ENCODE results near the gene ANXA6. TPM values are rescaled to one million over a fixed set of nuclear protein-coding genes. Genes with fewer than 3 reads are reported as not detected.

Gene ANXA6
- total and polyA plus RNA-seq, 2 of the 4 experiments (the other 2 are of a cell fraction): 355 to 610 TPM

GRCh38 chr5:151087486-151087885 is 70.1 kb downstream of the ANXA6 start:
- Histone ChIP-seq H3K9ac (ENCODE audit: low read depth, low read length) (no peak overlapping the region), H2AFZ (replicated peaks; ENCODE audit: low read length, poor library complexity) (no peak overlapping the region), H3K23ac (ENCODE audit: low read depth, low read length) (no peak overlapping the region), H3K36me3 (ENCODE audit: control insufficient read depth, insufficient read depth, low read length) (no peaks in the 10 kb centered on the region), H3K9me1 (ENCODE audit: insufficient read depth, low read length) (peaks cover 18% of the 10 kb centered on the region; the same call in 1 of the 2 replicates), H4K20me1 (ENCODE audit: insufficient read depth, low read length) (no peaks in the 10 kb centered on the region), H4K8ac (ENCODE audit: low read depth in 2 of 2, low read length in 2 of 2) (no peak overlapping the region; a peak in 1 of 4 replicates), H3K14ac (replicated peaks; ENCODE audit: low read depth, low read length) (0 out of 2 replicates have a peak overlapping the region, but pooled peaks have one; percentile 31), H2BK5ac (ENCODE audit: low read depth, low read length, poor library complexity, severe bottlenecking) (no peak overlapping the region), H4K91ac (ENCODE audit: insufficient read depth, low read depth, low read length) (peak overlapping the region; percentile 23; the same call in 1 of the 2 replicates), H3K4me3 (ENCODE audit: insufficient read depth, low read depth, low read length) (no peak overlapping the region), H4K5ac (ENCODE audit: low read depth, low read length) (no peak overlapping the region), H3K18ac (ENCODE audit: low read depth, low read length) (no peak overlapping the region), H3K79me1 (ENCODE audit: low read depth in 1 of 2, low read length in 2 of 2) (peaks cover 7 to 25% of the 10 kb centered on the region in 2 experiments; a peak in 2 of 4 replicates), H3K4me2 (ENCODE audit: low read depth, low read length) (no peak overlapping the region), H2BK20ac (ENCODE audit: low read depth, low read length) (no peak overlapping the region; the same call in 1 of the 2 replicates), H3K4me1 (ENCODE audit: control insufficient read depth, insufficient read depth, low read length) (peaks cover 8% of the 10 kb centered on the region; the same call in 1 of the 2 replicates), H3K9me3 (ENCODE audit: control insufficient read depth, insufficient read depth, low read length) (no peaks in the 10 kb centered on the region), H3K27me3 (ENCODE audit: control insufficient read depth, insufficient read depth, low read length) (no peaks in the 10 kb centered on the region), H2BK15ac (ENCODE audit: low read depth, low read length) (no peak overlapping the region), H2AK5ac (ENCODE audit: low read depth, low read length) (peak overlapping the region; percentile 43; the same call in 1 of the 2 replicates), H3K27ac (ENCODE audit: insufficient read depth, low read length) (no peak overlapping the region), H2AK9ac (replicated peaks; ENCODE audit: low read depth, low read length, poor library complexity) (peak overlapping the region; percentile 15), H3K4ac (ENCODE audit: low read depth, low read length) (peak overlapping the region; percentile 43; the same call in 1 of the 2 replicates), H2BK120ac (ENCODE audit: low read depth, low read length) (peak overlapping the region; percentile 85; the same call in 1 of the 2 replicates), H3K56ac (ENCODE audit: extremely low read depth, insufficient read depth, low read length) (no peak overlapping the region)
- TF ChIP-seq POLR2A (IDR thresholded peaks at IDR 0.05; ENCODE audit: low read depth, low read length): no peak
- no peak for TF ChIP-seq RCOR1 (IDR thresholded peaks at IDR 0.05; ENCODE audit: insufficient replicate concordance, low read length)
- BruUV-seq (replicated peaks): no TSS peak
- CTCF ChIA-PET: no interaction called here
- ATAC-seq (ENCODE audit: low read depth) (no peak; the same call in 1 of the 2 replicates), DNase-seq (peak; percentile 59)
- intact Hi-C loops (cut with micrococcal nuclease) (no loop called here), dilution Hi-C loops (cut with HindIII; ENCODE audit: low sequenced_read_pairs, unreplicated experiment) (no loop called here), in situ Hi-C loops (cut with MboI; ENCODE audit: low sequenced_read_pairs) (no loop called here)
- no CpG with 5 or more reads among the region's 7 CpGs for whole genome bisulfite sequencing, 2 experiments (ENCODE audit: extremely low coverage in 2 of 2, insufficient read length in 1 of 2)
- POLR2A ChIA-PET (ENCODE audit: unreplicated experiment): no interaction called here

Data from IMR-90 (cell line).